ENCODE measurements around the gene PSME1. TPM values are rescaled to one million over a fixed set of nuclear protein-coding genes. Genes with fewer than 3 reads are reported as not detected.

The PSME1 gene
- total and polyA plus RNA-seq, 2 of the 13 experiments (the other 11 are each of a cell fraction or from before 2014, with no cell fraction given): 159 to 608 TPM

GRCh38 chr14:24135834-24136683, at the start of gene PSME1 (continued):
- TF ChIP-seq ARID4A (CRISPR knock-in tag; IDR thresholded peaks at IDR 0.05; ENCODE audit: borderline replicate concordance) (no peak), RARA (CRISPR knock-in tag; IDR thresholded peaks at IDR 0.05) (peak; percentile 53), ZNF777 (CRISPR knock-in tag; IDR thresholded peaks at IDR 0.05) (peak; percentile 72), MAZ (IDR thresholded peaks at IDR 0.05; ENCODE audit: borderline replicate concordance, low read depth, low read length) (peak; percentile 94; the same call in 1 of the 2 replicates), MAZ (CRISPR knock-in tag; IDR thresholded peaks at IDR 0.05; ENCODE audit: low read depth) (peak; percentile 99), DPF2 (CRISPR knock-in tag; IDR thresholded peaks at IDR 0.05; ENCODE audit: borderline replicate concordance, low read depth) (0 out of 2 replicates have a peak, but pooled peaks have one; percentile 47), HNRNPL (IDR thresholded peaks at IDR 0.05; ENCODE audit: low read depth, low read length) (peak; percentile 72; the same call in 1 of the 2 replicates), ESRRA (CRISPR knock-in tag; IDR thresholded peaks at IDR 0.05; ENCODE audit: low read depth) (peak; percentile 79; the same call in 1 of the 2 replicates), ZBTB37 (CRISPR knock-in tag; IDR thresholded peaks at IDR 0.05) (no peak), ZFAT (CRISPR knock-in tag; conservative IDR thresholded peaks at IDR 0.05) (0 out of 2 replicates have a peak, but pooled peaks have one; percentile 70), HOXA9 (CRISPR knock-in tag; IDR thresholded peaks at IDR 0.05; ENCODE audit: borderline replicate concordance) (no peak), PAX8 (CRISPR knock-in tag; IDR thresholded peaks at IDR 0.05; ENCODE audit: borderline replicate concordance) (no peak), KMT2B (CRISPR knock-in tag; IDR thresholded peaks at IDR 0.05) (peak; percentile 95), POLR2G (IDR thresholded peaks at IDR 0.05; ENCODE audit: low read depth, low read length) (peak; percentile 88), SNAPC2 (CRISPR knock-in tag; IDR thresholded peaks at IDR 0.05) (peak; percentile 62; the same call in 1 of the 2 replicates), ARHGAP35 (CRISPR knock-in tag; IDR thresholded peaks at IDR 0.05; ENCODE audit: borderline replicate concordance) (peak; percentile 95), TARDBP (CRISPR knock-in tag; IDR thresholded peaks at IDR 0.05) (peak; percentile 11; the same call in 1 of the 2 replicates)
- TF ChIP-seq, protein P1, sequence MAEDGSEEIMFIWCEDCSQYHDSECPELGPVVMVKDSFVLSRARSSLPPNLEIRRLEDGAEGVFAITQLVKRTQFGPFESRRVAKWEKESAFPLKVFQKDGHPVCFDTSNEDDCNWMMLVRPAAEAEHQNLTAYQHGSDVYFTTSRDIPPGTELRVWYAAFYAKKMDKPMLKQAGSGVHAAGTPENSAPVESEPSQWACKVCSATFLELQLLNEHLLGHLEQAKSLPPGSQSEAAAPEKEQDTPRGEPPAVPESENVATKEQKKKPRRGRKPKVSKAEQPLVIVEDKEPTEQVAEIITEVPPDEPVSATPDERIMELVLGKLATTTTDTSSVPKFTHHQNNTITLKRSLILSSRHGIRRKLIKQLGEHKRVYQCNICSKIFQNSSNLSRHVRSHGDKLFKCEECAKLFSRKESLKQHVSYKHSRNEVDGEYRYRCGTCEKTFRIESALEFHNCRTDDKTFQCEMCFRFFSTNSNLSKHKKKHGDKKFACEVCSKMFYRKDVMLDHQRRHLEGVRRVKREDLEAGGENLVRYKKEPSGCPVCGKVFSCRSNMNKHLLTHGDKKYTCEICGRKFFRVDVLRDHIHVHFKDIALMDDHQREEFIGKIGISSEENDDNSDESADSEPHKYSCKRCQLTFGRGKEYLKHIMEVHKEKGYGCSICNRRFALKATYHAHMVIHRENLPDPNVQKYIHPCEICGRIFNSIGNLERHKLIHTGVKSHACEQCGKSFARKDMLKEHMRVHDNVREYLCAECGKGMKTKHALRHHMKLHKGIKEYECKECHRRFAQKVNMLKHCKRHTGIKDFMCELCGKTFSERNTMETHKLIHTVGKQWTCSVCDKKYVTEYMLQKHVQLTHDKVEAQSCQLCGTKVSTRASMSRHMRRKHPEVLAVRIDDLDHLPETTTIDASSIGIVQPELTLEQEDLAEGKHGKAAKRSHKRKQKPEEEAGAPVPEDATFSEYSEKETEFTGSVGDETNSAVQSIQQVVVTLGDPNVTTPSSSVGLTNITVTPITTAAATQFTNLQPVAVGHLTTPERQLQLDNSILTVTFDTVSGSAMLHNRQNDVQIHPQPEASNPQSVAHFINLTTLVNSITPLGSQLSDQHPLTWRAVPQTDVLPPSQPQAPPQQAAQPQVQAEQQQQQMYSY (CRISPR knock-in tag; IDR thresholded peaks at IDR 0.05): peak; percentile 50

All from HepG2 (cell line).